ENCODE measurements around the gene ABHD11. TPM values are rescaled to one million over a fixed set of nuclear protein-coding genes. Genes with fewer than 3 reads are reported as not detected.
A peak's percentile ranks its signal among the peaks of the same experiment; 100 is the strongest.

Gene ABHD11
- total and polyA plus RNA-seq, 11 donors: 17.9 to 36.9 (median 25.0) TPM

DNA sequence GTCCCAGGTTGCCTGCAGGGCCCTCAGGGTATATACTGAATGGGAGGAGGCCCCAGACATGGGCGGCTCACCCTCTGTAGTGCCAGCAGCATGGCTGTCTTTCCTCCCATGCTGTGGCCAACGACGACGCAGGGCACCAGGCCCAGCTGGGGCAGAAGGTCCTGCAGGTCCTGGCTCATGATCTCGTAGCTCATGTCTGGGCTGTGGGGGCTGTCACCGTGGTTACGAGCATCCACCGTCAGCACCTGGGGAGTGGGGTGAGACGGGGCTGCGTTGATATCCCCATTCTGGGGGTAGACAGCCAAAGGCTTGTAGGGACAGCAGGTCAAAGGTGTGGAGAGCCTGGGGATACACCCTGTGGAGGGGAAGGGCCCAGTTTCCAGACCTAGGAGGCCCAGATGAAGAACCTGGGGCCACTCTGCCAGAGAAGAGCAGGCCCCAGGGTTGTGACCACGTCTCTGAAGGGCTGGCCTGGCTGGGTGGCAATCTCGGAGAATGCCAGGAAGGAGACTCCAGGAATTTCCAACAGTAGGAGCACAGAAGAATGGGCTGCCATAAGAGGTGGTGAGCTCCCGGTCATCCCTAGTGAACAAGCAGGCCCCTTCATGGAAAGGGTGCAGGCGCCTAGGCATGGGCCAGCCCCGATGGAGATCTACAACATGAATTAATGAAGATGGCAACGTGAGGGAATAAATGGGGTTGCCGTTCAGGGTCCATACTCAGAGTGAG, 947 bp downstream of the ABHD11 start:
- no peaks in the 10 kb centered on the region for H3K9me3 ChIP-seq
- TF ChIP-seq, protein P1, sequence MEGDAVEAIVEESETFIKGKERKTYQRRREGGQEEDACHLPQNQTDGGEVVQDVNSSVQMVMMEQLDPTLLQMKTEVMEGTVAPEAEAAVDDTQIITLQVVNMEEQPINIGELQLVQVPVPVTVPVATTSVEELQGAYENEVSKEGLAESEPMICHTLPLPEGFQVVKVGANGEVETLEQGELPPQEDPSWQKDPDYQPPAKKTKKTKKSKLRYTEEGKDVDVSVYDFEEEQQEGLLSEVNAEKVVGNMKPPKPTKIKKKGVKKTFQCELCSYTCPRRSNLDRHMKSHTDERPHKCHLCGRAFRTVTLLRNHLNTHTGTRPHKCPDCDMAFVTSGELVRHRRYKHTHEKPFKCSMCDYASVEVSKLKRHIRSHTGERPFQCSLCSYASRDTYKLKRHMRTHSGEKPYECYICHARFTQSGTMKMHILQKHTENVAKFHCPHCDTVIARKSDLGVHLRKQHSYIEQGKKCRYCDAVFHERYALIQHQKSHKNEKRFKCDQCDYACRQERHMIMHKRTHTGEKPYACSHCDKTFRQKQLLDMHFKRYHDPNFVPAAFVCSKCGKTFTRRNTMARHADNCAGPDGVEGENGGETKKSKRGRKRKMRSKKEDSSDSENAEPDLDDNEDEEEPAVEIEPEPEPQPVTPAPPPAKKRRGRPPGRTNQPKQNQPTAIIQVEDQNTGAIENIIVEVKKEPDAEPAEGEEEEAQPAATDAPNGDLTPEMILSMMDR (IDR thresholded peaks at IDR 0.05): no peak
- no peak for TF ChIP-seq POLR2A (IDR thresholded peaks at IDR 0.05)
- H3K4me1 ChIP-seq: peaks cover 0 to 22% (median 13%) of the 10 kb centered on the region in 12 donors
- no peaks in the 10 kb centered on the region for H3K27me3 ChIP-seq
- WGBS, 4 donors: 73 to 77% (median 74%) methylated on average over 13 to 17 of the region's 17 CpGs
- peak overlapping the region in 11 of 12 donors; percentile 65 to 99 (median 80) for H3K4me3 ChIP-seq
- H3K27ac ChIP-seq: peak overlapping the region in 8 of 12 donors; percentile 73 to 91 (median 85)
- DNase-seq (peak in 1 of 5 donors; percentile 43), ATAC-seq (no peak)
- peaks cover 0 to 23% (median 16%) of the 10 kb centered on the region in 9 donors for H3K36me3 ChIP-seq
- intact Hi-C loops (cut with DNase I): loop anchor here in 3 of 10 donors (2.0 to 10.0 kb wide), 4 partner anchors 55 to 393 kb away; partner anchors contain the start of genes BUD23 (in 1 of the 3), DNAJC30 (in 1 of the 3), METTL27 (in 1 of the 3) and VPS37D (in 1 of the 3)

DNA sequence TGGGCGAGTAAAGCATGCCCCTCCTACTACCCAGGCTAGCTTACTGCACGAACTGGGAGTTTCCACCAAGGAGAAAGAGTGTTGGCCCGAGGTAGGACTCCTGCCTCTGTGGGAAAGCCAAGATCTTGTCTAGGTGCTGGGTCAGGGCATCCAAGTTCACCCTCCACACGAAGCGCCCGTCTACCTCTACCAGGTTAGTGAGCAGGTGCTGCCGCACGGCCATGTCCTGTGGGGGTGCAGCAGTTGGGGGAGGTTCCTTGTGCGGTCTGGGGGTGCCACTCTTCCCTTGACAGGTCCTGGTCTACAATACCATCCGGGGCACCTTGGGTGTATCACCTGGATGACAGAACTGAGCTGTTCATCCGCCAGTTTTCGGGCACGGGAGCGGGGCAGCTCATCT, 1.7 kb downstream of the ABHD11 start:
- TF ChIP-seq, protein P1 (IDR thresholded peaks at IDR 0.05): no peak
- TF ChIP-seq POLR2A (IDR thresholded peaks at IDR 0.05): no peak
- ATAC-seq: no peak
- intact Hi-C loops (cut with DNase I): loop anchor here in 3 of 10 donors (5.0 to 10.0 kb wide), 3 partner anchors 55 to 392 kb away; partner anchors contain the start of genes BUD23 (in 1 of the 3), DNAJC30 (in 1 of the 3) and VPS37D (in 1 of the 3)
- no peaks in the 10 kb centered on the region for H3K9me3 ChIP-seq
- H3K36me3 ChIP-seq: peaks cover 0 to 23% (median 16%) of the 10 kb centered on the region in 9 donors
- H3K27me3 ChIP-seq: no peaks in the 10 kb centered on the region
- DNase-seq: no peak
- peaks cover 0 to 21% (median 13%) of the 10 kb centered on the region in 12 donors for H3K4me1 ChIP-seq
- no peak overlapping the region for H3K27ac ChIP-seq
- no peak overlapping the region for H3K4me3 ChIP-seq
- WGBS, 4 donors: 91 to 95% (median 95%) methylated on average over 9 to 14 of the region's 14 CpGs

DNA sequence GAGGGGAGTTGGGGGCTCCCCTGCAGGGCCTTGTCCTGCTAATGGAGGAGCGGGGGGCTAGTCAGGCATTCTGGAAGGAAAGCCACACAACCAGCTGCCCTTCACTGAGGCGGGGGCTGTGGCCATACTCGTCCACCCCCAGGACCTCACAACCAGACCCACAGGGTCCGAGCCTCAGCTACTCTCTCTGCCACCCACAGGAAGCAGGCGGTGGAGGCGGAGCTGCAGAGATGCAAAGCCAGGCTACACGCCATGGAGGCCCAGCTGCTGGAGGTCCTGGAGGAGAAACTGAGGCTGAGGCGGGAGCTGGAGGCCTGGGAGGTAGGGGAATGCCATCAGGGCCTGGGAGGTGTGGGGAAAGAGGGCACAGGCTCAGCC, 3.1 kb downstream of the ABHD11 start:
- intact Hi-C loops (cut with DNase I): loop anchor here in 3 of 10 donors (5.0 to 10.0 kb wide), 3 partner anchors 53 to 391 kb away; partner anchors contain the start of genes BUD23 (in 1 of the 3), DNAJC30 (in 1 of the 3) and VPS37D (in 1 of the 3)
- peaks cover 0 to 21% (median 13%) of the 10 kb centered on the region in 12 donors for H3K4me1 ChIP-seq
- no peak overlapping the region for H3K4me3 ChIP-seq
- ATAC-seq: no peak
- H3K27me3 ChIP-seq: no peaks in the 10 kb centered on the region
- no peak for DNase-seq
- no peaks in the 10 kb centered on the region for H3K9me3 ChIP-seq
- no peak overlapping the region for H3K27ac ChIP-seq
- H3K36me3 ChIP-seq: peaks cover 0 to 23% (median 16%) of the 10 kb centered on the region in 9 donors
- TF ChIP-seq, protein P1 (IDR thresholded peaks at IDR 0.05): no peak
- no peak for TF ChIP-seq POLR2A (IDR thresholded peaks at IDR 0.05)
- 90 to 97% (median 94%) methylated on average over 4 to 8 of the region's 8 CpGs for WGBS, 4 donors

Measured in heart left ventricle (tissue), 16 donors.